Mesothelial cell of epicardium (in vitro differentiated cells): ENCODE measurements around the gene IFT122. TPM values are rescaled to one million over a fixed set of nuclear protein-coding genes. Genes with fewer than 3 reads are reported as not detected.

Experiments
- DNase-seq, 2 experiments: peaks; one replicate each; pipeline ENCODE4 v3.0.0; 2021; ENCODE audit warnings: low spot score in 2 of 2; ENCODE audit not compliant: unreplicated experiment in 2 of 2
- H3K27ac Mint-ChIP-seq: 2 replicates; pipeline ENCODE4 v1.8.0; 2021; ENCODE audit warnings: mixed read lengths
- H3K27me3 Mint-ChIP-seq: 2 replicates; pipeline ENCODE4 v1.8.0; 2021; ENCODE audit warnings: low read depth, mixed read lengths
- H3K36me3 Mint-ChIP-seq: 2 replicates; pipeline ENCODE4 v1.8.0; 2021; ENCODE audit warnings: mixed read lengths
- H3K4me1 Mint-ChIP-seq: 2 replicates; pipeline ENCODE4 v1.8.0; 2021; ENCODE audit warnings: mixed read lengths
- H3K4me3 Mint-ChIP-seq: 2 replicates; pipeline ENCODE4 v1.8.0; 2021; ENCODE audit warnings: mild to moderate bottlenecking, moderate library complexity, mixed read lengths
- H3K9me3 Mint-ChIP-seq: 2 replicates; pipeline ENCODE4 v1.8.0; 2021; ENCODE audit warnings: mixed read lengths
- CTCF ChIP-seq: fragments of 200-600 bp; sonication (generic); IDR thresholded peaks from one replicate; pipeline ENCODE4 v1.5.0; 2021; ENCODE audit warnings: antibody characterized with exemption; ENCODE audit not compliant: unreplicated experiment
- total RNA-seq: library from RNA; stranded (reverse); gene quantifications from 3 replicates; pipeline ENCODE4 v1.2.1, GENCODE V29; 2021

Gene IFT122
- total RNA-seq, 1 donor from 2014 or later = 48.0 TPM

DNA sequence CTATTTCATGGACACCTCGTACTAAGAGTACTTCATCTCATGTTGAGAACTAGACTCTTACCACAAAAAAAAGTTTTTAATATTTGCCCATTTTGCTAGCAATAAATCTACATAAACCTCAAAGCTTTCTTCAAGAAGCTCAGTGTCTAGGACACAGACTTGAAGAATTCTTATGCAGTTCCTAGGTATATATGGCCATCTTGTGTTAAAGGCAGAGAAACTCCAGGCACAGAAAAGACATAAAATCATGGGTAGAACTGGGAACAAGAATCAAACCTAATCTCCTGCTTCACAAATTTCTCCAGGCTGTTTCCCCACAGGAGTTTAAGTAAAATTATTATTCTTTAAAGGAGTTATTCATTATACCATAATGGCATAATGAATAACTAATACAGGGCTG, 4.7 kb upstream of the IFT122 start:
- Mint-ChIP-seq H3K4me1 (peaks cover 31% of the 10 kb centered on the region), H3K27ac (no peak overlapping the region), H3K4me3 (no peak overlapping the region), H3K27me3 (no peaks in the 10 kb centered on the region), H3K9me3 (no peaks in the 10 kb centered on the region), H3K36me3 (peaks cover 19% of the 10 kb centered on the region)
- no peak for TF ChIP-seq CTCF
- DNase-seq = no peak

DNA sequence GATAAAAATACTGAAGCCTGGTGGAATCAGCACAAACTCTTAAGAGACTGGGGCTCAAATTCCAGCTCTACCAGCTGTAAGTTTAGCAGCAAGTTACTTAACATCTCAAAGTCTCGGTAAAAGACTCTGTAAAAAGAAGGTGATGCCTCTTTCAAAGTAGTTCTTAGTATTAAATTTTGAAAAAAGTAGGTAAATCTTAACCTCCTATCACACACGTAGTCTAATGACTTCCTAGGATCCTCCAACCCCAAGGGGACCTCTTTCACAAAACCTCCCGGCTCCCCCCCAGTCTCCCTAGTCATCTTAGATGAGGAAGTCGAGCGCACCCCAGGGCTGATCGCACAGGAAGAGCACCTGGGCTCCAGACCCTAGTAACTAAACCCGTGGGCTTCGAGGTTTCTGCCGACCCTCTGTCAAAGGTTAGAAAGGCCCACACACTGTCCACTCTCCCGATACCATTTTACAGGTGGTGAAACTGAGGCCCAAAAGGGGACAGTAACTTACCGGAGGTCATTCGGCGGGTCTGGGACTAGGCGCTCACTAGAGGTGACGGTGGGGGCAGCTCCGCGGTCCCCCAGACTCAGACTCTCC, 703 bp upstream of the IFT122 start:
- Mint-ChIP-seq H3K4me1 (peaks cover 58% of the 10 kb centered on the region), H3K27me3 (no peaks in the 10 kb centered on the region), H3K27ac (peak overlapping the region; percentile 95), H3K4me3 (peak overlapping the region; percentile 92), H3K9me3 (no peaks in the 10 kb centered on the region), H3K36me3 (peaks cover 9% of the 10 kb centered on the region)
- no peak for TF ChIP-seq CTCF
- DNase-seq = peak in 1 of 2 experiments; percentile 44

DNA sequence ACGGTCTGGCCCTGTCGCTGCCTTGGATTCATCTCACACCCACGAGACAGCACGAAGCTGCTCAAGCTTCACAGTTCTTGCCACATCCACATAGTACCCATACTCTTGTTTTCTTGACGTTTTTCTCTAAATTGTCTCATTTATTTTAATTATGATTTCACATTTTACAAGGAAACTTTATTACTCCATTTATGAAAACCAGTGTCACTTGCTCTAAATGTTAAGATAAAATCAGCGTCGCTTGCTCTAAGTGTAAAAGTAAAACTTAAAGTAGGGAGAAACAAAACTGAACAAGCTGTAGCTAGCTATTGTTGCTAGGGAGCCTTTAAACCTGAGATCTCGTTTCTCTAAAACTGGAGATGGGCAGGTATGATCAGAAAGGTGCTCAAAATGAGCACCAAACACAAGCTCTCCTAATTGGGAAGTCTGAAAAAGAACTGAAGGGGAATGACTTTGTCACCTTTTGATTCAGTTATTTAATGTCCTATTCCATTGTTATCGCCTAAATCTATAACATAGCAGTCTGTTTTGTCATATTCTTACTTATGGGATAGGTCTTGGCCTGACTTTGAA, 680 bp downstream of the IFT122 start:
- H3K27ac Mint-ChIP-seq = peak overlapping the region; percentile 95
- H3K27me3 Mint-ChIP-seq = no peaks in the 10 kb centered on the region
- H3K4me1 Mint-ChIP-seq = peaks cover 54% of the 10 kb centered on the region
- TF ChIP-seq CTCF = no peak
- peaks cover 9% of the 10 kb centered on the region for H3K36me3 Mint-ChIP-seq
- no peaks in the 10 kb centered on the region for H3K9me3 Mint-ChIP-seq
- peak overlapping the region; percentile 92 for H3K4me3 Mint-ChIP-seq
- no peak for DNase-seq

GRCh38 chr3:129441215-129441614, 1.2 kb downstream of the IFT122 start:
- no peak for TF ChIP-seq CTCF
- peak overlapping the region; percentile 92 for H3K4me3 Mint-ChIP-seq
- no peaks in the 10 kb centered on the region for H3K27me3 Mint-ChIP-seq
- H3K36me3 Mint-ChIP-seq = peaks cover 9% of the 10 kb centered on the region
- no peak for DNase-seq
- H3K9me3 Mint-ChIP-seq = no peaks in the 10 kb centered on the region
- H3K27ac Mint-ChIP-seq = peak overlapping the region; percentile 95
- H3K4me1 Mint-ChIP-seq = peaks cover 54% of the 10 kb centered on the region

DNA sequence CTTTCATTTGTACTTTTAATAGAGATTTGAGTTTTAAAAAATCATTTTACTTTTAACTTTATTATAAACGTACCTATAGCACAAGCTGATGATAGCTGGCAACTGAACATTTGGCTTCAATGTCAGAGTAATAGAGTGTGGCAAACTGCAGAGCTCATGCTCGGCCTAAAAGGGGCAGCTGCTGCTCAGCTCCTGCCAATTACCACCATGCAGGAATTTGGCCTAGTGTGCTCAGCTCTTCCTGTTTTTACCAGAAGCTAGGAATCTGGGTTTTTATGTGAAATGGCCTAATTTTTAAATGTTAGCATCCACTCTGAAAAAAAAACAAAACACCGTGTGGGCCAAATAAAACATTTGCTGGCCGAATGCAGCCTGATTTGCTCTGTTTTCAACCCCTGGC, 1.8 kb downstream of the IFT122 start:
- Mint-ChIP-seq H3K27ac (no peak overlapping the region), H3K36me3 (peaks cover 4% of the 10 kb centered on the region), H3K9me3 (no peaks in the 10 kb centered on the region), H3K27me3 (no peaks in the 10 kb centered on the region), H3K4me3 (peak overlapping the region; percentile 92), H3K4me1 (peaks cover 58% of the 10 kb centered on the region)
- DNase-seq = no peak
- TF ChIP-seq CTCF = no peak
